ENCODE measurements around the gene RPS6KA2.

The RPS6KA2 gene

DNA sequence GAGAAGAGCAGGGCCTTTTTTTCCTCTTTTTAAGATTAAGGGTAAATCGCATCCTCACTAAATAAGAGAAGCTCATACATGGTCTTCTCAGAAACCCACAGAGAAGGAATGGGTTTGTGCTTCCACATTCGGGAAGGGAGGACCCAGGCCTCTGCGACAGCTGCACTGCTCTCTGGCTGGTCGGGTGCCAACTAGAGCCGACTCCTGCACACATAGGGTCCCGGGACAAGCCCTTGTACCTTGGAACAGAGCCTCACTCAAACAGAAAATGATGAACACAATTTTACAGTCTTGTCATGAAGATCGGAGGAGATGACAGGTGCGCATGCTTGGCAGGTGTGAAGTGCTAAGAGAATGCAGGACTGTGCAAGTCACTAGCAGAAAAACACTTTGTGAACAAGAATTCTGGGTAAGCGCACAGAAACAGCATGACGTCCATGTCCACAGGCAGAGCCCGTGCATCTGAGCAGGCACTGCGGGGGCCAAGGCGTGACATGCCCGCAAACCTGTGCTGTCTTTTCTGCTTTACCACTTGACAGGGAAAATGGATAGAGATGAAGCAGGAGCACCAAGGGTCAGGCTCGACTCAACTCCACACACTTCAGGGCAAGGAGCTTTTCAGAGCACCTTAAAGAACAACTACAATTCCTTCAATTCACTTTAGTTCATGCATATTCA lies 143.3 kb downstream of the RPS6KA2 start:
- no peak overlapping the region for H3K4me3 ChIP-seq (ENCODE audit: low read depth, low read length)
- no peak for DNase-seq (ENCODE audit: low read depth)
- no peak for TF ChIP-seq CTCF (IDR thresholded peaks at IDR 0.05; ENCODE audit: control insufficient read depth, extremely low read depth, insufficient read depth)

- H3K4me3 ChIP-seq (ENCODE audit: low read depth, low read length), result no peak overlapping the region
- TF ChIP-seq CTCF (IDR thresholded peaks at IDR 0.05; ENCODE audit: control insufficient read depth, extremely low read depth, insufficient read depth), result no peak
- no peak for DNase-seq (ENCODE audit: low read depth)
Observed at GRCh38 chr6:166483026-166483425, 144.0 kb downstream of the RPS6KA2 start.

GRCh38 chr6:166478782-166479592 lies 148.1 kb downstream of the RPS6KA2 start:
- no peak for DNase-seq (ENCODE audit: low read depth)
- H3K4me3 ChIP-seq (ENCODE audit: low read depth, low read length), result no peak overlapping the region
- TF ChIP-seq CTCF (IDR thresholded peaks at IDR 0.05; ENCODE audit: control insufficient read depth, extremely low read depth, insufficient read depth), result no peak

GRCh38 chr6:166477647-166478365 lies 149.2 kb downstream of the RPS6KA2 start:
- no peak overlapping the region for H3K4me3 ChIP-seq (ENCODE audit: low read depth, low read length)
- DNase-seq (ENCODE audit: low read depth), result no peak
- no peak for TF ChIP-seq CTCF (IDR thresholded peaks at IDR 0.05; ENCODE audit: control insufficient read depth, extremely low read depth, insufficient read depth)

DNA sequence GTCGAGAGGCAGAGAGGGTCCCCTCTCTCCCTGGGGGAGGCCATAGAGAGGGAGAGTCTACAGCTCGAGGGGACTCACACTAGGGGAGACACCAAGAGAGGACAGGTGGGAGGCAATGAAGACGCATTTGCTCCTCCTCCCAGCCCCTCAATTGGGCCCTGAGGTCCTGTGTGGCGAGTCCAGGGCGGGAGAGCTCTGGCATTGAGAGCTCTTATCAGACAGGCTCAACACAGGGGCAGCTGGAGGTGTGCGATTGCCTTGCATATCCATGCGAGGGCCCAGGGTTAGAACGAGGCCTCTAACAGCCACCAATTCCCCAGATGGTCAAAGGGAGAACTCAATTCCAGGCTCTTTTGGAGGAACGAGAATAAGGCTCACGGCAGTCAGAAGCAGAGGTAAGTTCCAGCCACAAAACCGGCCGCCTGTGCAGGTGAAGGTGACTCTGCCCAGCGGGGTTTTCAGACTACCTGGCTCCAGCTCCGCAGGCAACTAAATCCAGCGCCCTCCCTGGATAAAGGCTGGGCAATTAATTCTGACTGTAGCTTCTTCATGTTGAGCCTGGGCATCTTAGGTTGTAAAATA lies 150.3 kb downstream of the RPS6KA2 start:
- TF ChIP-seq CTCF (IDR thresholded peaks at IDR 0.05; ENCODE audit: control insufficient read depth, extremely low read depth, insufficient read depth), result no peak
- no peak for DNase-seq (ENCODE audit: low read depth)
- no peak overlapping the region for H3K4me3 ChIP-seq (ENCODE audit: low read depth, low read length)

DNA sequence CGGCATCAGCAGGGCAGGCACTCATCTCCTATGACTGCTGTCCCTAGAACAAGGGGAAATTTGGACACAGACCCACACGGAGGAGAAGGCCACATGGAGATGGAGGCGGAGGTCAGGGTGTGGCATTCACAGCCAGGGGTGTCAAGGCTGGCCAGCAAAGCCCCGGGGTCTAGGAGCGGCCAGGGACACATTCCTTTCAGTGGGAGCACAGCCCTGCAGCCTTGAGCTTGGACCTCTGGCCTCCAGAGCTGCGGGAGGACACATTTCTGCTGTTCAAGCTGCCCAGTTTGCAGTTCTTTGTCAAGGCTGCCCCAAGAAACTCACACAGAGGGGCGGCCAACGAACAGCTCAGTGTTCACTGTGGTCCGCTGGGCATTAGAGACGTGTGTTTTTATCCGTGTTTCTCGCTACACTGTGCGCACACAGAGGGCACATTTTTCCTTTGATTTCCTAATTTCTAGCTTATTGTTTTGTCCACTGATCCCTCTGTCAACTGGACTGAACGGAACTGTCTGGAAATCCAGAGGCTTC lies 150.9 kb downstream of the RPS6KA2 start:
- no peak for DNase-seq (ENCODE audit: low read depth)
- no peak for TF ChIP-seq CTCF (IDR thresholded peaks at IDR 0.05; ENCODE audit: control insufficient read depth, extremely low read depth, insufficient read depth)
- H3K4me3 ChIP-seq (ENCODE audit: low read depth, low read length), result no peak overlapping the region

Measured in LNCaP clone FGC (cell line).